Activated naive CD8-positive, alpha-beta T cell (primary cell): ENCODE results near the gene LKAAEAR1.
A peak's percentile ranks its signal among the peaks of the same experiment; 100 is the strongest.

Source experiments
- H3K27ac Mint-ChIP-seq: one replicate; pipeline ENCODE4 v1.8.0; 2021; ENCODE audit warnings: mixed read lengths
- H3K27me3 Mint-ChIP-seq: one replicate; pipeline ENCODE4 v1.8.0; 2021; ENCODE audit warnings: mixed read lengths
- H3K36me3 Mint-ChIP-seq: one replicate; pipeline ENCODE4 v1.8.0; 2021; ENCODE audit warnings: mixed read lengths
- H3K4me1 Mint-ChIP-seq: one replicate; pipeline ENCODE4 v1.8.0; 2021; ENCODE audit warnings: low read depth, mixed read lengths
- H3K4me3 Mint-ChIP-seq: one replicate; pipeline ENCODE4 v1.8.0; 2021; ENCODE audit warnings: mild to moderate bottlenecking, mixed read lengths
- H3K9me3 Mint-ChIP-seq: one replicate; pipeline ENCODE4 v1.8.0; 2021; ENCODE audit warnings: low read depth, mixed read lengths

LKAAEAR1 gene

GRCh38 chr20:64071341-64072332, 12.6 kb downstream of the LKAAEAR1 start:
- Mint-ChIP-seq H3K27ac (peak overlapping the region; percentile 28), H3K9me3 (no peaks in the 10 kb centered on the region), H3K36me3 (no peaks in the 10 kb centered on the region), H3K4me3 (no peak overlapping the region), H3K4me1 (peaks cover 8% of the 10 kb centered on the region), H3K27me3 (no peaks in the 10 kb centered on the region)

GRCh38 chr20:64070244-64070993, 13.8 kb downstream of the LKAAEAR1 start:
- no peaks in the 10 kb centered on the region for H3K27me3 Mint-ChIP-seq
- no peaks in the 10 kb centered on the region for H3K9me3 Mint-ChIP-seq
- H3K4me1 Mint-ChIP-seq, result peaks cover 20% of the 10 kb centered on the region
- H3K36me3 Mint-ChIP-seq, result no peaks in the 10 kb centered on the region
- H3K27ac Mint-ChIP-seq, result no peak overlapping the region
- H3K4me3 Mint-ChIP-seq, result no peak overlapping the region

GRCh38 chr20:64069614-64070243, 14.5 kb downstream of the LKAAEAR1 start:
- no peak overlapping the region for H3K27ac Mint-ChIP-seq
- peaks cover 24% of the 10 kb centered on the region for H3K4me1 Mint-ChIP-seq
- no peaks in the 10 kb centered on the region for H3K27me3 Mint-ChIP-seq
- H3K36me3 Mint-ChIP-seq, result no peaks in the 10 kb centered on the region
- no peaks in the 10 kb centered on the region for H3K9me3 Mint-ChIP-seq
- H3K4me3 Mint-ChIP-seq, result no peak overlapping the region

GRCh38 chr20:64069209-64069613, 15.0 kb downstream of the LKAAEAR1 start:
- no peak overlapping the region for H3K27ac Mint-ChIP-seq
- H3K4me1 Mint-ChIP-seq, result peaks cover 30% of the 10 kb centered on the region
- H3K36me3 Mint-ChIP-seq, result no peaks in the 10 kb centered on the region
- H3K9me3 Mint-ChIP-seq, result no peaks in the 10 kb centered on the region
- H3K27me3 Mint-ChIP-seq, result no peaks in the 10 kb centered on the region
- no peak overlapping the region for H3K4me3 Mint-ChIP-seq

GRCh38 chr20:64068386-64069208, 15.6 kb downstream of the LKAAEAR1 start:
- H3K4me3 Mint-ChIP-seq, result no peak overlapping the region
- H3K27ac Mint-ChIP-seq, result no peak overlapping the region
- H3K9me3 Mint-ChIP-seq, result no peaks in the 10 kb centered on the region
- H3K4me1 Mint-ChIP-seq, result peaks cover 36% of the 10 kb centered on the region
- no peaks in the 10 kb centered on the region for H3K27me3 Mint-ChIP-seq
- H3K36me3 Mint-ChIP-seq, result no peaks in the 10 kb centered on the region

DNA sequence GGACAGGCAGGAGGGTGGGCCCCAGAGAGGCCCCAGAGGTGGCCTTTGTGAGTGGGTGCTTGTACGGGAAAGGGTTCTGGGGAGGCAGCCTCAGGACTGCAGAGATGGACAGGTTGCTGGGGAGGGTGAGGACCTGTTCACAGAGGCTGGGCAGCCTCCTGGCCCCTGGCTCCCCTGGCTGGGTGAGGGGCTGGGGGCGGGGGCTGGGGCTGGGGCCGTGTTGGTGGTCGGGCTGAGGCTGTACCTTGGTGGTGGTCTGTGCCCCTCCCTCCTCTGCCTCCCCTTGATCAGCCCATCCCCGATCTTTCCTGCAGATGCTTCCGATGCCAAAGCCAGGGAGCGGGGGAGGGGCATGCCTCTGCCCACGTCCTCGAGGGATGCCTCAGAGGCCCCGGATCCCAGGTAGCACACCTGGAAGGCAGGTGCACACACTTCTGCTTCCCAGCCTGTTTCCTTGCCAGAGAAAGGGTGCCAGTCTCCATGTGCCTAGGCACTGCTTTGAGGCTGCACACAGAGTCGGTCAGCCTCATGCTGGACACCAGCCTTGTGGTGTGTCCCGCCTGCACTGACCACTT, 16.4 kb downstream of the LKAAEAR1 start:
- Mint-ChIP-seq H3K27me3 (no peaks in the 10 kb centered on the region), H3K4me1 (peaks cover 36% of the 10 kb centered on the region), H3K9me3 (no peaks in the 10 kb centered on the region), H3K27ac (no peak overlapping the region), H3K4me3 (no peak overlapping the region), H3K36me3 (no peaks in the 10 kb centered on the region)

GRCh38 chr20:64067005-64067632, 17.1 kb downstream of the LKAAEAR1 start:
- H3K27me3 Mint-ChIP-seq, result no peaks in the 10 kb centered on the region
- no peaks in the 10 kb centered on the region for H3K36me3 Mint-ChIP-seq
- H3K4me1 Mint-ChIP-seq, result peaks cover 36% of the 10 kb centered on the region
- no peak overlapping the region for H3K4me3 Mint-ChIP-seq
- no peaks in the 10 kb centered on the region for H3K9me3 Mint-ChIP-seq
- H3K27ac Mint-ChIP-seq, result no peak overlapping the region

GRCh38 chr20:64065974-64066343, 18.2 kb downstream of the LKAAEAR1 start:
- Mint-ChIP-seq H3K4me1 (peaks cover 38% of the 10 kb centered on the region), H3K4me3 (peak overlapping the region; percentile 44), H3K27ac (no peak overlapping the region), H3K9me3 (no peaks in the 10 kb centered on the region), H3K36me3 (no peaks in the 10 kb centered on the region), H3K27me3 (no peaks in the 10 kb centered on the region)

- peak overlapping the region; percentile 44 for H3K4me3 Mint-ChIP-seq
- no peaks in the 10 kb centered on the region for H3K27me3 Mint-ChIP-seq
- peaks cover 38% of the 10 kb centered on the region for H3K4me1 Mint-ChIP-seq
- no peaks in the 10 kb centered on the region for H3K36me3 Mint-ChIP-seq
- peak overlapping the region; percentile 58 for H3K27ac Mint-ChIP-seq
- H3K9me3 Mint-ChIP-seq, result no peaks in the 10 kb centered on the region
These were observed 18.9 kb downstream of the LKAAEAR1 start for GRCh38 chr20:64065062-64065973.

- Mint-ChIP-seq H3K27me3 (no peaks in the 10 kb centered on the region), H3K4me1 (peaks cover 38% of the 10 kb centered on the region), H3K27ac (peak overlapping the region; percentile 70), H3K9me3 (no peaks in the 10 kb centered on the region), H3K36me3 (no peaks in the 10 kb centered on the region), H3K4me3 (peak overlapping the region; percentile 90)
These were observed 20.0 kb downstream of the LKAAEAR1 start for GRCh38 chr20:64064145-64064698.

DNA sequence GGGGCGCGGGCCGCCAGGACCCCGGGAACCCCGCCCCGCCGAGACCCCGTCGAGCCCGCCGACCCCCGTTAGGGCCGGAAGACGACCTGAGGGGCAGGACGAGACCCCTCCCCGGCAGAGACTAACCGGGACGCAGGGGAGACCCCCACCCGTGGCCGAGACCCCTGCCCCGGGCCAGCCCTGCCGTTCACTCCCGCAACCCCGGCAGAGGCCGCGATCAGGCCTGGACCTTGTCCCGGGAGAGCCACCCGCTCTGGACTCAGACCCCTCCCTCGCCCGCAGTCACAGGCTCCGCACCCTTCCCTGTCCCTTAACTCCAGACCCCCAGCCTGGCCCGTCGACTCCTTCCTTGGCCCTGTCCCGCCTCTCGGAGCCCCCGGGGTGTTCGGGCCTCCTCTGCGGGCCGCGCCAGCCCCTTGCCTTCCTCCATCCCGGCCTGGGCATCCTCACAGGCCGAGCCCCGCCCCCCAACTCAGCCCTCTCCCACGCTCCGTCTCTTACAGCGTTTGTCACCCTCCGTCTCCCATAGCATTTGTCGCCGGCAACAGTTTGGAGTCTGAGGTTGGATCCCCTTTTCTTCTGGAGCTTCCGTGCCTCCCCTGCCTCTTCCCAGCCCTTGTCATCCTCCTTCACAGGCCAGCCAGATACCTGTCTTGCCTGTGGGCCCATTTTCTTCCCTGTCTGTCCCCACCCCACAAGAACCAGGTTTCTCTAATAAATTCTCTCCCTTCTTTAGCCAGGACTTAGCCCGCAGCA, 20.6 kb downstream of the LKAAEAR1 start:
- peaks cover 35% of the 10 kb centered on the region for H3K4me1 Mint-ChIP-seq
- H3K36me3 Mint-ChIP-seq, result no peaks in the 10 kb centered on the region
- H3K27ac Mint-ChIP-seq, result peak overlapping the region; percentile 70
- no peaks in the 10 kb centered on the region for H3K27me3 Mint-ChIP-seq
- H3K4me3 Mint-ChIP-seq, result peak overlapping the region; percentile 90
- no peaks in the 10 kb centered on the region for H3K9me3 Mint-ChIP-seq
